Measurements from ENCODE around the gene RPL39.
A peak's percentile ranks its signal among the peaks of the same experiment; 100 is the strongest.
"Not testable (repeated sequence)": the region's sequence is repeated elsewhere in the genome, so short reads cannot be mapped to it uniquely, and the experiment has no call there.

RPL39 gene

DNA sequence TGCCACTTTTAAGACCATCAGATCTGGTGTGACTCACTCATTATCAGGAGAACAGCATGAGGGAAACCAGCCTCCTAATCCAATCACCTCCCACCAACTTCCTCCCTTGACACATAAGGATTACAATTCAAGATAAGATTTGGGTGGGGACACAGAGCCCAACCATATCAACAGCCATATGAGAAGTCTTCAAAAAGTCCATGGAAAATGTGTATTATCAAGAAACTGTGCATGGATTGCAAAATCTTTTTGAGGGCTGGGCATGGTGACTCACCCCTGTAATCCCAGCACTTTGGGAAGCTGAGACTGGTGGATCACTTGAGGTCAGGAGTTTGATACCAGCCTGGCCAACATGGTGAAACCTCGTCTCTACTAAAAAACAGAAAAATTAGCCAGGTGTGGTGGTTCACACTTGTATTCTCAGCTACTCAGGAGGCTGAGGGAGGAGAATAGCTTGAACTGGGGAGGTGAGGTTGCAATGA, 17.8 kb upstream of the RPL39 start:
- DNase-seq (ENCODE audit: low read depth), result no peak
- no peak for TF ChIP-seq CTCF (conservative IDR thresholded peaks at IDR 0.05; ENCODE audit: low read depth, low read length)
- H3K4me3 ChIP-seq (ENCODE audit: low read length), result no peak overlapping the region

GRCh38 chrX:119808461-119808860, 17.0 kb upstream of the RPL39 start:
- not testable (repeated sequence) for H3K4me3 ChIP-seq (ENCODE audit: low read length); DNase-seq (ENCODE audit: low read depth)

GRCh38 chrX:119802546-119802945, 11.1 kb upstream of the RPL39 start:
- TF ChIP-seq CTCF (conservative IDR thresholded peaks at IDR 0.05; ENCODE audit: low read depth, low read length), result no peak
- no peak for DNase-seq (ENCODE audit: low read depth)
- H3K4me3 ChIP-seq (ENCODE audit: low read length), result no peak overlapping the region

DNA sequence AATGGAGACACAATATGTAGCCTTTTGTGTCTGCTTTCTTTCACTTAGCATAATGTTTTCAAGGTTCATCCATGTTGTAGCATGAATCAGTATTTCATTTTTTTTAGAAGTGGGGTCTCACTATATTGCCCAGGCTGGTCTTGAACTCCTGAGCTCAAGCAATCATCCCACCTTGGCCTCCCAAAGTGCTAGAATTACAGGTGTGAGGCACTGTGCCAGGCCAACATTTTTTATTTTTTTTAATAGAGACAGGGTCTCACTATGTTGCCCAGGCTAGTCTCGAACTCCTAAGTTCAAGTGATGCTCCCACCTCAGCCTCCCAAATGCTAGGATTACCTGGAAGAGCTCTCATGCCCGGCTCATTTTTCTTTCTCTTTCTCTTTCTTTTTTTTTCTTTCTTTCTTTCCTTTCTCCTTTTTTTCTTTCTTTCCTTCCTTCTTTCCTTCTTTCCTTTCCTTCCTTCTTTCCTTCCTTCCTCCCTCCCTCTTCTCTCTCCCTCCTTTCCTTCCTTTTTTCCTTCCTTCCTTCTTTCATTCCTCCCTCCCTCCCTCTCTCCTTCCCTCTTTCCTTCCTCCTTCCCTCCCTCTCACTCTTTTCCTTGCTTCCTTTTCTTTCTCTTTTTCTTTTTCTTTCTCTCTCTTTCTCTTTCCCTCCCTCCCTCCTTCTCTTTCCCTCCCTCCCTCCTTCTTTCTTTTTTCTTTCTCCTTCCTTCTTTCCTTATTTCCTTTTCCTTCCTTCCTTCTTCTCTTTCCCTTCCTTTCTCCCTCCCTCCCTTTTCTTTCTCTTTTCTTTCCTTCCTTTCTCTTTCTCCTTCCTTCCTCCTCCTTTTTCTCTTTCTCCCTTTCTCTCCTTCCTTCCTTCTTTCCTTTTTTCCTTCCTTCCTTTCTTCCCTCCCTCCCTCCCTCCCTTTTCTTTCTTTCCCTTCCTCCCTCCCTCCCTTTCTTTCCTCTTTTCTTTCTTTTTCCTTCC, 10.1 kb upstream of the RPL39 start:
- no peak overlapping the region for H3K4me3 ChIP-seq (ENCODE audit: low read length)
- DNase-seq (ENCODE audit: low read depth), result no peak
- TF ChIP-seq CTCF (conservative IDR thresholded peaks at IDR 0.05; ENCODE audit: low read depth, low read length), result no peak

GRCh38 chrX:119790977-119791436, 423 bp downstream of the RPL39 start:
- peak; percentile 27 for TF ChIP-seq CTCF (conservative IDR thresholded peaks at IDR 0.05; ENCODE audit: low read depth, low read length)
- H3K4me3 ChIP-seq (ENCODE audit: low read length), result peak overlapping the region; percentile 86
- DNase-seq (ENCODE audit: low read depth), result no peak

DNA sequence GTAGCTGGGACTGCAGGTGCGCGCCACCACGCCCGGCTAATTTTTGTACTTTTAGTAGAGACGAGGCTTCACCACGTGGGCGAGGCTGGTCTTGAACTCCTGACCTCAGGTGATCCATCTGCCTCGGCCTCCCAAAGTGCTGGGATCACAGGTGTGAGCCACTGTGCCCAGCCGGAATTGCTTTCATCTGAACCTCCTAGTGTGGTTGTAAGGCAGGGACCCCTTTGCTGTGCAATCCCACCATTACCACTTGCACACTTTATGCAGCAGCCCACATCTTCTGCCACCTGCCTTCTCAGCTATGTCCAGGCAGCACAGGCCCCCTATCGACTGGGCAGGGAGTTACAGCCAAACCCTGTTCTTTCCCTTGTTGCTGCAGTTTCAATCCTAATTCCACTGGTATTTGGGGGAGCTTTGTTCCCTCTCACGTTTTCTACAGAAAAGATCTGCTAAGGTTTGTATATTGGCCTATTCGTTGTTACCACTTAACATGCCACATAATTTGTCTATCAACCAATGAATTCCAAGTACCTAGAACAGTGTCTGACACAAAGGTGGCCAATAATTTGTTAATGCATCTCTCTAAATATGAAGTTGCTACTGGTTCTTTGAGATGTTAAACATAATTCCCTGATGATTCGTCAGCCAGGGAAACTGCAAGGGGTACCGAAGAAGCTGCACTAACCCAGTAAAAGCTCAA, 6.5 kb downstream of the RPL39 start:
- H3K4me3 ChIP-seq (ENCODE audit: low read length), result no peak overlapping the region
- TF ChIP-seq CTCF (conservative IDR thresholded peaks at IDR 0.05; ENCODE audit: low read depth, low read length), result peak; percentile 59
- no peak for DNase-seq (ENCODE audit: low read depth)

DNA sequence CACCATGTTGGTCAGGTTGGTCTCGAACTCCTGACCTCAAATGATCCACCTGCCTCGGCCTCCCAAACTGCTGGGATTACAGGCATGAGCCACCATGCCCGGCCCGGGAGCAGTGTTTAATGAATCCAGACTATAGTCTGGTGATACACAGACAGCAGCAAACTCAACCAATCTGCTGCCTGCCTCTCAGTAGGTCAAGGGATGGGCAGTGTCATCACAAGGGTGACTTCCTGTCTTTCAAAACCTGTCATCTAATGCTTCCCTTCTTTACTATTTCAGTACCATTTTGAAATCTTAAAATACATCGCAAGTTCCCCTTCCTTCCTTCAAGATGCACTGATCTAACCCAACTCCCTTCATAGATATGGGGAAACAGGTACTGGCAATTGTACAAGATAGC, 8.4 kb downstream of the RPL39 start:
- DNase-seq (ENCODE audit: low read depth), result no peak
- TF ChIP-seq CTCF (conservative IDR thresholded peaks at IDR 0.05; ENCODE audit: low read depth, low read length), result no peak
- no peak overlapping the region for H3K4me3 ChIP-seq (ENCODE audit: low read length)

Measured in retinal pigment epithelial cell (primary cell).